GM19023 (cell line): ENCODE results near the gene ZNF184.

Experiments used
- ATAC-seq: cut with Tn5 transposase; IDR thresholded peaks from one replicate; pipeline ENCODE4 v1.9.1; 2021; ENCODE audit warnings: mild to moderate bottlenecking, moderate library complexity; ENCODE audit not compliant: unreplicated experiment

The ZNF184 gene

DNA sequence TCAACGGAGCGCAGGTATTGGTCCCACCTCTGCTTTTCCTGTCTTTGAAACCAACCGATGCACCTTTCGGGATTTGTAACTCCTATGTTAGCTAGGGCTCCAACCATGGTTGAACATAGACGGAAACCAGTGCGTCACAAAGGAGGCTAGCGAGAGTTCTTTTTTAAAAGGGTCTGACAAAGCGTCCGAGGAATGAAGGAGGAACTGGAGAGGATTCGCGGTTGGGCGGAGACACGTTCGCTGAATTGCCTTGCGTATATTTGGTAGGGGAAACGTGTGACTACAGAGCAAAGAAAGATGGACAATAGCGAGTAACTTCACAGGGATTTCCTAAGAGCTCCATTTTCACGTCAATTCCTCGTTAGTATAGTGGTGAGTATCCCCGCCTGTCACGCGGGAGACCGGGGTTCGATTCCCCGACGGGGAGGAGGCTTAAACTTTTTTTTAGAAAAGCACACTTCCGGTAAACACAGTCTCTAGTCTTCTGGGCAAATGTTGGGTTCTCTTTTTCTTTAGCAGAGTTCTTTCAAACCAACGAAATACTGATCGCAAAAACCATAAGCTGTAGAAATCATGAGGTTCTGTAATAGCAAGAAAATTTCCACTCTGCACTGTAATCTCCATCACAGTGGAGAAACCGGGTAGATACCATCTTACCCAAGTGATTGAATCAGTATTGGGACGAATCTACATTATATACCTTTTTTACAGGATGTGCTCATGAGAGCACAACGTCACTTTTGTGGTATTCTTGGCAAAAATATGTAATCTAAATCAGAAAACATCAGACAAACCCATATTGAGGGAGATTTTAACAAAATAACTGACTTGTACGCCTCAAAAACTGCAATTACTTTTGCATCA lies 6.6 kb upstream of the ZNF184 start:
- peak; percentile 62 for ATAC-seq

GRCh38 chr6:27478706-27479318 lies 5.9 kb upstream of the ZNF184 start:
- ATAC-seq: peak; percentile 59

- ATAC-seq: peak; percentile 12
These were observed 5.3 kb upstream of the ZNF184 start for GRCh38 chr6:27478141-27478705.

DNA sequence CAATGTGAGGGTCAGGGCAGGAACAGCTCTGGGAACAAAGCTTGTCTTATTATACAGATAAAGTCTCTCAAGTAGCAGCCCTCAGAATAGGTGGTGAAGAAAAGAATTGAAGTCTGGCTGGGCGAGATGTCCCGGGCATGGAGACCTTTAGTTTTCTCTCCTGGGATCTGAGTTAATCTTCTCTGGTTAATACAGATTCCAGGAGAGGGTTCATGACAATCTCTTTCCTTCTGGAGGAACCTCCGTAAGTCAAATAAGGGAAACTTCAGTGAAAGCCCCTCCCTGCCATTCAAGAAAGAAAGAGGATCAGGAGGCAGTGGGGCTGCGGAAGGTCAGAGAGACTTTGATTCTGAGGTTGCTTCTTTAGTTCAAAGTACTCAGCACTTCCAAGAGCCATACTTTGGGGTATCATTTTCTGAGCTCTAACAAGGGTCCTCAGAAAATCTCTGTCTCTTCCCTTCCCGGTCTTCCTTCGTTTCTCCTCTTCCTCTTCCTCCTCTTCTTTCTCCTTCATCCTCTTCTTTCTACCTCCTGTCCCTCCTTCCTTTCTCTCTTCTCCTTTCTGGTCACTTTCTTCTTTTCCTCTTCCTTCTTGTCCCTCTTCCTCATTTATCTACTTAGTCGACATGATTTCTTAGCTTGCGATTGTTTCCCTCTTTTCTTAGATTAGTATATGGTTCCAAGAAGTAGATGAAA lies 4.6 kb upstream of the ZNF184 start:
- ATAC-seq: no peak

DNA sequence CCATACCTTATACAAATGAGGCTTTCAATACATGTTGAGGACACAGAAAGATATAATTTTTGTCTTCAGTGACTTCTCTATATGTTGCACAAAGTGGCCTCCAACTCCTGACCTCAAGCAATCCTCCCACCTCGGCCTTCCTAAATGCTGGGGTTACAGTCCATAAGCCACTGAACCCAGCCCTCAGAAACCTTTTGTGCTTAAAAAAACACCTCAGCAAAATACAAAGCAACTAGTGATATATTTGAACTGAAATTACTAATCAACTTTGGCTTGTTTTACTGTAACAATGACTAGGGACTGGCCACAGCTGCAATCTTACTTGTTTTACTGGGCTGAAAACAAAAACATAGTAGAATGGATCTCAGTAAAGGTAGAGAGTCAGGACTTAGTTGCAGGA lies 3.2 kb upstream of the ZNF184 start:
- no peak for ATAC-seq

GRCh38 chr6:27474672-27475071 lies 1.8 kb upstream of the ZNF184 start:
- no peak for ATAC-seq

GRCh38 chr6:27474172-27474465 lies 1.2 kb upstream of the ZNF184 start:
- ATAC-seq: no peak

- peak; percentile 40 for ATAC-seq
These were observed 706 bp downstream of the ZNF184 start for GRCh38 chr6:27472182-27472616.

DNA sequence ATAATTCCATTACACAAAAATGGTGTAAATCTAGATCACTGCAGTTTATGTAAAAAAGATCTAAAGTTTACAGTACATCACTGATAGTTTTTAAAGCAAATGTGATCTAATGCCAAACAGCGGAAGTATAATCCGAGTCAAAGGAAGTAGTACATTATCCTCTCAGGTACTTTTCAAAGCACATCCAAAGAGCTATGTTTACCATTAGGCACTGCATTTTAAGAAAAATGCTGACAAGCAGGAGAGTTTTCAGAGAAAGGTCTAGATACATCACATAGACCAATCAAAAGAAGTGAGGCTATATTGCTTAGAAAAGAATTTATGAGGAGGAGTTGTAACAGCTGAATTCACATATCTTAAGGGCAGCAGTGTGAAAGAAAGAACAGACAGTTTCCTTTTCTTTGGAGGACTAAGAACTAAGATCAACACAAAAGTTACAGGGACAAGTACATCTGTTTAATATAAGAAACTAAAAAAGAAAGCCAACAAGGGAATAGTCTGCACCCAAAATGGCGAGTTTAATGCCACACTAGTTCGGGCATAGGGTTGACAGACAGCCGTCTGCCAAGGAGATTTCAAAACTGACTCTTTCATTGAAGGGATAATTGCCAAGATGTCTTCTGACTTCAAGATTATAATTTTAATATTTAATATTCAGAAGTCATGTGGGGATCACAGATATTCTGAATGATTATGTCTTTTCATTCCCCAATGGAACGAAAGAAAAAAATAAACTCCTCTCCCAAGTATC lies 1.4 kb downstream of the ZNF184 start:
- no peak for ATAC-seq

GRCh38 chr6:27470023-27470422 lies 2.9 kb downstream of the ZNF184 start:
- no peak for ATAC-seq

DNA sequence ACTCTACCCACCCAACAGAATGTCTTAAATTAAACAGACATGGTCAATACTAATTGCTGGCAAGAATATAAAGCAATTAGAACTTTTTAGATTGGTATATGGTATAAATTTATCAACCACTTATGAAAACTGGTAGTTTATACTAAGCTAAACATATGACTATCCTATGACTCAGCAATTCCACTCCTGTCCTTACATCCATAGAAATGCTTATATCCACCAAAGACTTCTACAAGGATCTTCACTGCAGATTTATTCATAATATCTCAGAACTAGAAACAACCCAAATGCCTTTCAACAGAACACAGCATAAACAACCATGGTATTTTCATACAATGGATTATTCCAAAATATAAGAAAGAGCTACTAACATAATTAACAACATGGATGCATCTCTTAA lies 4.6 kb downstream of the ZNF184 start:
- no peak for ATAC-seq

DNA sequence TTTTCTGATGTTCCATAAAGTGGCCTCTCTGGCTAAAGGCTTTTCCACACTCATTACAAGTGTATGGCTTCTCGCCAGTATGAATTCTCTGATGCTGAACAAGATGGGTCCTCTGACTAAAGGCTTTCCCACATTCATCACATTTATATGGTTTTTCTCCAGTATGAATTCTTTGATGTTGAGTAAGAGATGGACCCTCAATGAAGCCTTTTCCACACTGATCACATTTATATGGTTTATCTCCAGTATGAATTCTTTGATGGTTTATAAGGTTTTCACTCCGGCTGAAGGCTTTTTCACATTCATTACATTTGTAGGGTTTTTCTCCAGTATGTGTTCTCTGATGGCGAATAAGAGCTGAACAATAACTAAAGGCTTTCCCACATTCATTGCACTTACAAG lies 20.4 kb downstream of the ZNF184 start:
- ATAC-seq: no peak

DNA sequence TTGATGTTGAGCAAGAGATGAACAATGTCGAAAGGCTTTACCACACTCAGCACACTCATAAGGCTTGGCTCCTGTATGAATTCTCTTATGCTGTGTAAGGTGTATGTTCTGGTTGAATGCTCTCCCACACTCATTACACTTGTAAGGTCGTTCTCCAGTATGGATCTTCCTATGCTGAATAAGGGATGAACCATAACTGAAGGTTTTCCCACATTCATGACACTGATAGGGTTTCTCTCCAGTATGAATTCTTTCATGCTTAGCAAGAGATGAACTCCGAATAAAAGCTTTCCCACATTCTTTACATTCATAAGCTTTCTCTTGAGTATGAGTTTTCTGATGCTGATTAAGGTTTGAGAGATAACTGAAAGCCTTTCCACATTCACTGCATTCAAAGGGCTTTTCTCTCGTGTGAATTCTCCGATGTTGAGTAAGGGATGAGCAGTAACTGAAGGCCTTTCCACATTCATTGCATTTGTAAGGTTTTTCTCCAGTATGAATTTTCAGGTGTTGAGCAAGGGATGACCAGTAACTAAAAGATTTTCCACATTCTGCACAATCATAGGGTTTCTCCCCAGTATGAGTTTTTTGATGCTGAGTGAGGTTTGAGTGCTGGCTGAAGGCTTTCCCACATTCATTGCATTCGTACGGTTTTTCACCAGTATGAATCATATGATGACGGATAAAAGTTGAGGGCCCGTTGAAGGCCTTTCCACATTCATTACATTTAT lies 21.1 kb downstream of the ZNF184 start:
- no peak for ATAC-seq

DNA sequence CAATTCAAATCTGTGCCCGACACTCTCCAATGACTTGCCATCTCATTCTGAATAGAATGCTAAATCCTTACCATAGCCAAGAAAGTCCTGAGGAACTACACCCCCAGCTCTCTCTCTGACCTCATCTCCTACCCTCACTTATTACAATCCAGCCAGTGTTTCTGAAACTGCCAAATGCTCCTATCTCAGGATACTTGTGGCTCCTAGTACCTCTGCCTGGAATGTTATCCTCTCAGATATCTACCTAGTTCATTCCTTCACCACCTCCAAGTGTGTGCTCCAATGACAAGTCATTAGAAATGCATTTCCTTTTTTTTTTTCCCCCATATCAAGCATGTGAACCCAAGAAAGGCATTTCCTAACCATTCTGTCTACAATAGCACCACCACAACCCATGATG lies 24.4 kb downstream of the ZNF184 start:
- ATAC-seq: no peak

GRCh38 chr6:27442932-27443331 lies 30.0 kb downstream of the ZNF184 start:
- no peak for ATAC-seq

DNA sequence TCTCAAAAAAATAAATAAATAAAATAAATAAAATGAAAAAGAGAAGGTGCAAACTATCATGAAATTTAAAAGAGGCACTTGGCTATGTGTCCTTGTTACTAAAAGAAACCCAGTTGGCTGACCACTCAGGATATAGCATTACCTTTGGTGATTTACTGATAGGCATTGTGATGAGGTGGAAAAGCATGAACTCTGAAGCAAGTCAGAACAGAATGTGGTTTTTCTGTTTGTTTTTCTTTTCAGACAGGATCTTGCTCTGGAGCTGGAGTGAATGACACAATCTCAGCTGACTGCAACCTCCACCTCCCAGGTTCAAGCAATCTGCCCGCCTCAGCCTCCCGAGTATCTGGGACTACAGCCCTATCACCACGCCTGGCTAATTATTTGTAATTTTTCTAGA lies 31.9 kb downstream of the ZNF184 start:
- no peak for ATAC-seq

DNA sequence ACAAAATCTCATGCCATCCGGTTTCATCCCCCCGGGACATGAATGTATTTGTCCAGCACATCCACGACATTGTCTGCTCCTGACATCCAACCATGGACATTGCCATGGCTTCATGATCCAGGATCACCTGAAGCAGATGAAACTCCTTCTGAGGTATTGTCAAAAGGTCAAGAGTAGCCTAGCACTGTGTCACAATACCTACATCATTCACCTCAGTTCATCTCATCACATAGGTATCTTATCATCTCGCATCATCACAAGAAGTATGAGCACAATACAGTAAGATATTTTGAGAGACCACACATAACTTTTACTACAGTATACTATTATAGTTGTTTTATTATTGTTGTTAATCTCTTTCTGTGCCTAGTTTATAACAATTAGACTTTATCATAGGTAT lies 33.5 kb downstream of the ZNF184 start:
- no peak for ATAC-seq

DNA sequence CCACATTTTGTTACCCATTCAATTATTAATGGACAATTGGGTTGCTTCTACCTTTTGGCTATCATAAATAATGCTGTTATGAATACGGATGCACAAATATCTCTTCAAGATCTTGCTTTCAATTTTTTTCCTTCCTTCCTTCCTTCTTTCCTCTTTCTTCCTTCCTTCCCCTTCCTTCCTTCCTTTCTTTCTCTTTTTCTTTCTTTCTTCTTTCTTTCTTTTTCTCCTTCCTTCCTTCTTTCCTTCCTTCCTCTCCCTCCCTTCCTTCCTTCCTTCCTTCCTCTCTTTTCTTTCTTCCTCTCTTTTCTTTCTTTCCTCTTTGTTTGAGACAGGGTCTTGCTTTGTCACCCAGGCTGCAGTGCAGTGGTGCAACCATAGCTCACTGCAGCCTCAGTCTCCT lies 39.2 kb downstream of the ZNF184 start:
- no peak for ATAC-seq

DNA sequence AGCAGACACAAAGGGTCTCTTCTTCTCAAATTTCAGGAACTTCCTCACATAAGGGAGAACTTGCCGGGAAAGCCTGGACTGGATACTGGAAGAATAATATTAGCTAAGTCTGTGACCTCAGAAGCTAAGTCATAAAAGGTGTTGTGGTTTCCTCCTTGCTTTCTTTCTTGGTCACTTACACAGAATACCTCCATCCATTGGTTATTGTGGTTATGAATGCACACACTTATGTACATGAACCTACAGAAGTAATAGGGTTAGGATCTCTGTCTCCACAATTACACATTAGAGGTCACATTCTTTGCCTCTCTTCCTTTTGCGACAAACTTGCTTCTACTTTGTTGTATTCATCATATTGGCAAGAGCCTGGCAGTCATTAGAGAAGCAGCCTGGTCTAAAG lies 43.9 kb downstream of the ZNF184 start:
- ATAC-seq: no peak

DNA sequence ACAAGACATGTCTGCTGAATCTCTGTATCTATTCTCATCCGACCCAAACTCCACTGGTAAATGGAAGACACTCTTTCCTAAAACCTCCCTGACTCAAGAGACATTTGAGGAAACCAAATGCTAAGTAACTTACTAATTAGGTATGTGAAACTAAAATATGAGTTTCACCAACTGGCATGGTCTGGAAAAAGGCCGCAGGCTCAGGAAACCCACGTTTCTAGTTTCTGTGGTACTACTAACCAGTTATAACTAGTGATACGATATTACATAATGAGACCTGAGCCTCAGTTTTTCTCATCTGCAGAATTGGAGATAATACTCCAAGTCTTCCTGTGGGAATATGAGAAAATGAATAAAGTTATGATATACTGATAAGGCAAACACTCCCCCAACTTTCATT lies 44.4 kb downstream of the ZNF184 start:
- no peak for ATAC-seq
